Neuronal stem cell (in vitro differentiated cells): ENCODE measurements around the gene TBXAS1.

Source experiments
- DNase-seq: peaks from one replicate; pipeline ENCODE4 v3.0.0-alpha.2; 2013; ENCODE audit warnings: low spot score
- H2AFZ ChIP-seq: one replicate; pipeline ENCODE4 v1.6.1; 2013; ENCODE audit warnings: mild to moderate bottlenecking, low read length, inconsistent platforms
- H2AK5ac ChIP-seq: 2 replicates; pipeline ENCODE4 v1.6.1; 2013; ENCODE audit warnings: low read depth, mild to moderate bottlenecking, inconsistent platforms, low read length, moderate library complexity, mixed read lengths
- H2BK120ac ChIP-seq: 2 replicates; pipeline ENCODE4 v1.6.1; 2013; ENCODE audit warnings: low read depth, mild to moderate bottlenecking, inconsistent platforms, low read length, moderate library complexity, mixed read lengths
- H2BK12ac ChIP-seq: one replicate; pipeline ENCODE4 v1.6.1; 2013; ENCODE audit warnings: low read length, inconsistent platforms
- H2BK15ac ChIP-seq: 2 replicates; pipeline ENCODE4 v1.6.1; 2013; ENCODE audit warnings: mild to moderate bottlenecking, low read length, inconsistent platforms, mixed read lengths
- H2BK5ac ChIP-seq: one replicate; pipeline ENCODE4 v1.6.1; 2013; ENCODE audit warnings: inconsistent platforms, mild to moderate bottlenecking, low read length, moderate library complexity
- H3K14ac ChIP-seq: one replicate; pipeline ENCODE4 v1.6.1; 2013; ENCODE audit warnings: low read length, inconsistent platforms
- H3K18ac ChIP-seq: 2 replicates; pipeline ENCODE4 v1.6.1; 2013; ENCODE audit warnings: low read length, inconsistent platforms
- H3K23ac ChIP-seq: 2 replicates; pipeline ENCODE4 v1.6.1; 2013; ENCODE audit warnings: low read depth, mild to moderate bottlenecking, mixed read lengths, low read length, inconsistent platforms; ENCODE audit not compliant: poor library complexity
- H3K27ac ChIP-seq: replicated peaks from 3 replicates; pipeline ENCODE4 v1.5.1; 2013; ENCODE audit warnings: low read length, inconsistent platforms
- H3K27me3 ChIP-seq, 3 experiments: 2 replicates each; pipeline ENCODE4 v1.6.1; 2013; ENCODE audit warnings: low read length in 3 of 3, mild to moderate bottlenecking in 2 of 3, inconsistent platforms in 1 of 3, low read depth in 1 of 3, mixed read lengths in 1 of 3, moderate library complexity in 1 of 3; ENCODE audit not compliant: control insufficient read depth in 3 of 3, insufficient read depth in 3 of 3
- H3K36me3 ChIP-seq, 2 donors: replicated peaks in 1 of 2; 2 replicates each; pipeline ENCODE4 v1.6.1; 2013; ENCODE audit warnings: low read length in 2 of 2; ENCODE audit not compliant: control insufficient read depth in 2 of 2, insufficient read depth in 2 of 2
- H3K4ac ChIP-seq: 2 replicates; pipeline ENCODE4 v1.6.1; 2013; ENCODE audit warnings: inconsistent platforms, mild to moderate bottlenecking, low read length, moderate library complexity
- H3K4me1 ChIP-seq, 2 donors: 1 replicate in 1 of 2; 2 replicates in 1 of 2; pipeline ENCODE4 v1.6.1; 2013; ENCODE audit warnings: low read length in 2 of 2, low read depth in 1 of 2; ENCODE audit not compliant: control insufficient read depth in 2 of 2, insufficient read depth in 1 of 2
- H3K4me2 ChIP-seq: one replicate; pipeline ENCODE4 v1.6.1; 2013; ENCODE audit warnings: mild to moderate bottlenecking, low read length, inconsistent platforms; ENCODE audit not compliant: insufficient read depth, poor library complexity, severe bottlenecking
- H3K4me3 ChIP-seq, 2 donors: 2 replicates each; pipeline ENCODE4 v1.5.1; 2013; ENCODE audit warnings: low read length in 2 of 2, mild to moderate bottlenecking in 2 of 2, inconsistent platforms in 1 of 2, moderate library complexity in 1 of 2
- H3K79me1 ChIP-seq: one replicate; pipeline ENCODE4 v1.6.1; 2013; ENCODE audit warnings: low read depth, mild to moderate bottlenecking, inconsistent platforms, low read length, moderate library complexity
- H3K9ac ChIP-seq: one replicate; pipeline ENCODE4 v1.6.1; 2013; ENCODE audit warnings: mild to moderate bottlenecking, low read depth, low read length, inconsistent platforms; ENCODE audit not compliant: poor library complexity
- H3K9me3 ChIP-seq, 2 donors: replicated peaks in 1 of 2; 2 replicates each; pipeline versions ENCODE3 to v1.6.1; 2013; ENCODE audit warnings: low read length in 2 of 2, mild to moderate bottlenecking in 2 of 2, inconsistent platforms in 1 of 2, low read depth in 1 of 2, mixed read lengths in 1 of 2, moderate library complexity in 1 of 2; ENCODE audit not compliant: control insufficient read depth in 2 of 2, insufficient read depth in 1 of 2
- H4K8ac ChIP-seq: one replicate; pipeline ENCODE4 v1.6.1; 2013; ENCODE audit warnings: low read depth, mild to moderate bottlenecking, inconsistent platforms, low read length, moderate library complexity
- H4K91ac ChIP-seq: one replicate; pipeline ENCODE4 v1.6.1; 2013; ENCODE audit warnings: low read length, low read depth, mild to moderate bottlenecking, inconsistent platforms; ENCODE audit not compliant: poor library complexity
- WGBS, 2 donors: extraction: QIAGEN DNeasy Blood & Tissue Kit; methylation state at CpG; one replicate each; pipeline ENCODE4 v1.1.7; 2013; ENCODE audit warnings: missing lambda C conversion rate in 2 of 2, mixed read lengths in 1 of 2; ENCODE audit not compliant: insufficient read length in 2 of 2, insufficient replicate concordance in 1 of 2; ENCODE audit errors: extremely low coverage in 2 of 2; 5-methylcytosine and 5-hydroxymethylcytosine counted together

The TBXAS1 gene

GRCh38 chr7:139972029-139972428 is 143.0 kb downstream of the TBXAS1 start:
- DNase-seq, result no peak
- no peak overlapping the region for H2BK120ac ChIP-seq

GRCh38 chr7:139973101-139974050 is 144.3 kb downstream of the TBXAS1 start:
- Histone ChIP-seq H2BK120ac (no peak overlapping the region), H3K18ac (no peak overlapping the region), H2AFZ (no peak overlapping the region), H3K79me1 (no peaks in the 10 kb centered on the region), H4K8ac (no peak overlapping the region), H3K4me2 (no peak overlapping the region), H2BK5ac (no peak overlapping the region), H3K4me3 (no peak overlapping the region), H3K36me3 (no peaks in the 10 kb centered on the region), H3K23ac (no peak overlapping the region), H2BK15ac (no peak overlapping the region), H3K9ac (no peak overlapping the region), H3K9me3 (no peaks in the 10 kb centered on the region), H3K27ac (no peak overlapping the region), H3K4me1 (peaks cover 0 to 21% of the 10 kb centered on the region in 2 donors), H3K14ac (no peak overlapping the region), H4K91ac (no peak overlapping the region), H2AK5ac (no peak overlapping the region), H3K4ac (no peak overlapping the region), H3K27me3 (peaks cover 0 to 8% (median 0%) of the 10 kb centered on the region in 3 experiments), H2BK12ac (no peak overlapping the region)
- no CpG with 5 or more reads among the region's 11 CpGs for WGBS, 2 donors
- DNase-seq, result no peak

More at GRCh38 chr7:139972029-139972428, 143.0 kb downstream of the TBXAS1 start:
- Histone ChIP-seq H4K8ac (no peak overlapping the region), H3K9me3 (peaks cover 0 to under 1% of the 10 kb centered on the region in 2 donors), H3K4me2 (no peak overlapping the region), H2BK12ac (no peak overlapping the region), H3K79me1 (no peaks in the 10 kb centered on the region), H3K27me3 (peaks cover 0 to 8% (median 0%) of the 10 kb centered on the region in 3 experiments), H2AFZ (no peak overlapping the region), H3K9ac (no peak overlapping the region), H3K23ac (no peak overlapping the region), H3K18ac (no peak overlapping the region), H2AK5ac (no peak overlapping the region), H3K14ac (no peak overlapping the region), H3K4me1 (peaks cover 0 to 22% of the 10 kb centered on the region in 2 donors), H3K27ac (no peak overlapping the region), H3K4ac (no peak overlapping the region), H4K91ac (no peak overlapping the region), H3K36me3 (no peaks in the 10 kb centered on the region), H2BK5ac (no peak overlapping the region), H2BK15ac (no peak overlapping the region), H3K4me3 (no peak overlapping the region)

- H3K4me1 ChIP-seq, result peaks cover 0 to 21% of the 10 kb centered on the region in 2 donors
- no peaks in the 10 kb centered on the region for H3K9me3 ChIP-seq
- no peak overlapping the region for H2BK12ac ChIP-seq
- no peaks in the 10 kb centered on the region for H3K36me3 ChIP-seq
- no peak overlapping the region for H3K4me3 ChIP-seq
- H2AK5ac ChIP-seq, result no peak overlapping the region
- H3K23ac ChIP-seq, result no peak overlapping the region
- H2BK15ac ChIP-seq, result no peak overlapping the region
- no CpG with 5 or more reads among the region's 13 CpGs for WGBS, 2 donors
- no peak overlapping the region for H3K9ac ChIP-seq
- H2BK5ac ChIP-seq, result no peak overlapping the region
- H2BK120ac ChIP-seq, result no peak overlapping the region
- H3K4me2 ChIP-seq, result no peak overlapping the region
- H3K27me3 ChIP-seq, result peaks cover 0 to 8% (median 0%) of the 10 kb centered on the region in 3 experiments
- H3K27ac ChIP-seq, result no peak overlapping the region
- H2AFZ ChIP-seq, result no peak overlapping the region
- DNase-seq, result no peak
- no peak overlapping the region for H4K91ac ChIP-seq
- H3K4ac ChIP-seq, result no peak overlapping the region
- H3K79me1 ChIP-seq, result no peaks in the 10 kb centered on the region
- no peak overlapping the region for H3K14ac ChIP-seq
- H4K8ac ChIP-seq, result no peak overlapping the region
- no peak overlapping the region for H3K18ac ChIP-seq
Observed at GRCh38 chr7:139974179-139974811, 145.2 kb downstream of the TBXAS1 start.
